Neural progenitor cell (in vitro differentiated cells): ENCODE data around the gene FAM3C. TPM values are rescaled to one million over a fixed set of nuclear protein-coding genes. Genes with fewer than 3 reads are reported as not detected.

Experiments used
- DNase-seq: peaks from one replicate; pipeline ENCODE4 v3.0.0-alpha.2; 2016; ENCODE audit warnings: low spot score
- H2AFZ ChIP-seq: fragments of 200-600 bp; sonication (generic); replicated peaks from 2 replicates; pipeline ENCODE4 v1.6.1; 2016; ENCODE audit warnings: antibody characterized with exemption
- H3F3A ChIP-seq: fragments of 200-600 bp; sonication (generic); 2 replicates; pipeline ENCODE4 v1.6.1; 2016; ENCODE audit warnings: antibody characterized with exemption, low read depth
- H3K27ac ChIP-seq: fragments of 200-600 bp; sonication (generic); 2 replicates; pipeline ENCODE4 v1.5.1; 2016; ENCODE audit warnings: mild to moderate bottlenecking
- H3K27me3 ChIP-seq: fragments of 200-600 bp; sonication (generic); 2 replicates; pipeline ENCODE4 v1.6.1; 2016; ENCODE audit warnings: mild to moderate bottlenecking, moderate library complexity
- H3K36me3 ChIP-seq: fragments of 200-600 bp; sonication (generic); 2 replicates; pipeline ENCODE4 v1.5.1; 2016
- H3K4me1 ChIP-seq: fragments of 200-600 bp; sonication (generic); 2 replicates; pipeline ENCODE4 v1.6.1; 2016; ENCODE audit warnings: mixed run types
- H3K4me2 ChIP-seq: fragments of 200-600 bp; sonication (generic); 2 replicates; pipeline ENCODE4 v1.6.1; 2016
- H3K4me3 ChIP-seq: fragments of 200-600 bp; sonication (generic); 2 replicates; pipeline ENCODE4 v1.5.1; 2016
- H3K79me2 ChIP-seq: fragments of 200-600 bp; sonication (generic); 2 replicates; pipeline ENCODE4 v1.6.1; 2016; ENCODE audit warnings: low read depth
- H3K9ac ChIP-seq: fragments of 200-600 bp; sonication (generic); 2 replicates; pipeline ENCODE4 v1.6.1; 2016
- H3K9me3 ChIP-seq: fragments of 200-600 bp; sonication (generic); 2 replicates; pipeline ENCODE4 v1.5.1; 2016; ENCODE audit warnings: low read depth
- H4K20me1 ChIP-seq: fragments of 200-600 bp; sonication (generic); 2 replicates; pipeline ENCODE4 v1.6.1; 2016; ENCODE audit warnings: low read depth
- H3K27ac Mint-ChIP-seq: 3 replicates; pipeline ENCODE4 v1.8.0; 2021; ENCODE audit warnings: mixed read lengths
- H3K27me3 Mint-ChIP-seq: 2 replicates; pipeline ENCODE4 v1.8.0; 2022; ENCODE audit warnings: low read depth, mild to moderate bottlenecking, inconsistent platforms, moderate library complexity, mixed read lengths; ENCODE audit not compliant: insufficient read depth
- H3K36me3 Mint-ChIP-seq: 3 replicates; pipeline ENCODE4 v1.8.0; 2021; ENCODE audit warnings: mixed read lengths
- H3K4me1 Mint-ChIP-seq: 3 replicates; pipeline ENCODE4 v1.8.0; 2021; ENCODE audit warnings: mixed read lengths
- H3K4me3 Mint-ChIP-seq: 3 replicates; pipeline ENCODE4 v1.8.0; 2021; ENCODE audit warnings: mild to moderate bottlenecking, moderate library complexity, mixed read lengths
- H3K9me3 Mint-ChIP-seq: 3 replicates; pipeline ENCODE4 v1.8.0; 2020; ENCODE audit warnings: mixed read lengths
- CTCF ChIP-seq: fragments of 200-600 bp; sonication (generic); IDR thresholded peaks from 2 replicates; pipeline ENCODE4 v1.5.1; 2017; ENCODE audit warnings: antibody characterized with exemption, mild to moderate bottlenecking
- EZH2 ChIP-seq: fragments of 200-600 bp; sonication (generic); IDR thresholded peaks from 2 replicates; pipeline ENCODE4 v1.6.1; 2017; ENCODE audit warnings: antibody characterized with exemption, mild to moderate bottlenecking, moderate library complexity
- EZH2phosphoT487 ChIP-seq: fragments of 200-600 bp; sonication (generic); IDR thresholded peaks from 2 replicates; pipeline ENCODE4 v1.6.1; 2017; ENCODE audit warnings: antibody characterized with exemption
- total RNA-seq: library from RNA; depleted of rRNA; stranded (reverse); fragments of >200 nt; gene quantifications from 2 replicates; pipeline ENCODE4 v1.2.3, GENCODE V29; 2015; ENCODE audit warnings: low replicate concordance

Gene FAM3C
- total RNA-seq, 1 donor from 2014 or later: 96.7 TPM

- TF ChIP-seq CTCF: no peak
- no peak for TF ChIP-seq EZH2
- TF ChIP-seq EZH2phosphoT487: no peak
Measured at GRCh38 chr7:121382473-121382872, 13.6 kb downstream of the FAM3C start.

GRCh38 chr7:121379930-121380329, 16.2 kb downstream of the FAM3C start:
- TF ChIP-seq EZH2phosphoT487 (no peak), EZH2 (no peak), CTCF (no peak)
- peaks cover 3% of the 10 kb centered on the region for H3K4me1 Mint-ChIP-seq
- no peaks in the 10 kb centered on the region for H3F3A ChIP-seq
- peaks cover 43% of the 10 kb centered on the region for H3K79me2 ChIP-seq
- no peak overlapping the region for H3K9ac ChIP-seq
- H3K4me2 ChIP-seq: no peak overlapping the region
- H3K9me3 ChIP-seq: no peaks in the 10 kb centered on the region
- no peaks in the 10 kb centered on the region for H3K4me1 ChIP-seq
- no peak overlapping the region for H3K4me3 ChIP-seq
- no peak overlapping the region for H2AFZ ChIP-seq
- H3K36me3 ChIP-seq: no peaks in the 10 kb centered on the region
- no peaks in the 10 kb centered on the region for H3K27me3 Mint-ChIP-seq
- peaks cover 13% of the 10 kb centered on the region for H3K36me3 Mint-ChIP-seq
- H3K9me3 Mint-ChIP-seq: no peaks in the 10 kb centered on the region
- peaks cover 9% of the 10 kb centered on the region for H4K20me1 ChIP-seq
- DNase-seq: no peak
- no peak overlapping the region for H3K27ac Mint-ChIP-seq
- no peak overlapping the region for H3K4me3 Mint-ChIP-seq
- no peaks in the 10 kb centered on the region for H3K27me3 ChIP-seq
- H3K27ac ChIP-seq: no peak overlapping the region

More at GRCh38 chr7:121382473-121382872, 13.6 kb downstream of the FAM3C start:
- Histone ChIP-seq H3K4me2 (no peak overlapping the region), H3K4me3 (no peak overlapping the region), H3K27ac (no peak overlapping the region), H3K79me2 (peaks cover 69% of the 10 kb centered on the region), H3K9me3 (no peaks in the 10 kb centered on the region), H4K20me1 (peaks cover 32% of the 10 kb centered on the region), H3F3A (no peaks in the 10 kb centered on the region), H3K4me1 (peaks cover 6% of the 10 kb centered on the region), H2AFZ (no peak overlapping the region), H3K36me3 (no peaks in the 10 kb centered on the region), H3K27me3 (no peaks in the 10 kb centered on the region), H3K9ac (no peak overlapping the region)
- Mint-ChIP-seq H3K9me3 (no peaks in the 10 kb centered on the region), H3K4me1 (peaks cover 15% of the 10 kb centered on the region), H3K36me3 (peaks cover 7% of the 10 kb centered on the region), H3K27ac (no peak overlapping the region), H3K27me3 (no peaks in the 10 kb centered on the region), H3K4me3 (no peak overlapping the region)
- no peak for DNase-seq

- Histone ChIP-seq H3K4me1 (no peaks in the 10 kb centered on the region), H3K4me3 (no peak overlapping the region), H3K9ac (no peak overlapping the region), H4K20me1 (peaks cover 3% of the 10 kb centered on the region), H3K79me2 (peaks cover 14% of the 10 kb centered on the region), H3F3A (no peaks in the 10 kb centered on the region), H3K27ac (no peak overlapping the region), H3K27me3 (no peaks in the 10 kb centered on the region), H2AFZ (no peak overlapping the region), H3K36me3 (peaks cover 5% of the 10 kb centered on the region), H3K9me3 (no peaks in the 10 kb centered on the region), H3K4me2 (no peak overlapping the region)
- Mint-ChIP-seq H3K9me3 (no peaks in the 10 kb centered on the region), H3K4me1 (no peaks in the 10 kb centered on the region), H3K4me3 (no peak overlapping the region), H3K36me3 (peaks cover 13% of the 10 kb centered on the region), H3K27me3 (no peaks in the 10 kb centered on the region), H3K27ac (no peak overlapping the region)
- no peak for DNase-seq
- TF ChIP-seq CTCF (no peak), EZH2phosphoT487 (no peak), EZH2 (no peak)
Measured at GRCh38 chr7:121376979-121377378, 19.1 kb downstream of the FAM3C start.

- no peak for TF ChIP-seq EZH2
- no peak for TF ChIP-seq EZH2phosphoT487
- TF ChIP-seq CTCF: no peak
- H4K20me1 ChIP-seq: peaks cover 3% of the 10 kb centered on the region
- H3K4me2 ChIP-seq: no peak overlapping the region
- H2AFZ ChIP-seq: no peak overlapping the region
- Mint-ChIP-seq H3K9me3 (no peaks in the 10 kb centered on the region), H3K4me1 (no peaks in the 10 kb centered on the region), H3K4me3 (no peak overlapping the region), H3K36me3 (peaks cover 16% of the 10 kb centered on the region), H3K27me3 (no peaks in the 10 kb centered on the region), H3K27ac (no peak overlapping the region)
- no peak overlapping the region for H3K27ac ChIP-seq
- no peaks in the 10 kb centered on the region for H3K27me3 ChIP-seq
- H3K4me3 ChIP-seq: no peak overlapping the region
- H3K36me3 ChIP-seq: peaks cover 10% of the 10 kb centered on the region
- H3K79me2 ChIP-seq: no peaks in the 10 kb centered on the region
- no peaks in the 10 kb centered on the region for H3K4me1 ChIP-seq
- no peaks in the 10 kb centered on the region for H3K9me3 ChIP-seq
- H3K9ac ChIP-seq: no peak overlapping the region
- no peak for DNase-seq
- no peaks in the 10 kb centered on the region for H3F3A ChIP-seq
Measured at GRCh38 chr7:121373177-121373576, 22.9 kb downstream of the FAM3C start.
